GM23248 (cell line): ENCODE measurements around the gene PPFIA2. TPM values are rescaled to one million over a fixed set of nuclear protein-coding genes. Genes with fewer than 3 reads are reported as not detected.

Source experiments
- DNase-seq: peaks from one replicate; pipeline ENCODE4 v3.0.0-alpha.2; 2015
- H2AFZ ChIP-seq: fragments of 200-600 bp; sonication (generic); 2 replicates; pipeline ENCODE4 v1.6.1; 2016; ENCODE audit warnings: antibody characterized with exemption
- H3F3A ChIP-seq: fragments of 200-600 bp; sonication (generic); 2 replicates; pipeline ENCODE4 v1.6.1; 2016; ENCODE audit warnings: mild to moderate bottlenecking, antibody characterized with exemption, mixed run types; ENCODE audit not compliant: insufficient read depth
- H3K27ac ChIP-seq: fragments of 200-600 bp; sonication (generic); 2 replicates; pipeline ENCODE4 v1.5.1; 2016; ENCODE audit warnings: mild to moderate bottlenecking
- H3K27me3 ChIP-seq: fragments of 200-600 bp; sonication (generic); replicated peaks from 2 replicates; pipeline ENCODE4 v1.6.1; 2016; ENCODE audit warnings: mild to moderate bottlenecking; ENCODE audit not compliant: insufficient read depth
- H3K36me3 ChIP-seq: fragments of 200-600 bp; sonication (generic); 2 replicates; pipeline ENCODE4 v1.6.1; 2016; ENCODE audit warnings: low read depth, mild to moderate bottlenecking
- H3K4me1 ChIP-seq: fragments of 200-600 bp; sonication (generic); 2 replicates; pipeline ENCODE4 v1.6.1; 2016; ENCODE audit warnings: mild to moderate bottlenecking; ENCODE audit not compliant: insufficient read depth
- H3K4me2 ChIP-seq: fragments of 200-600 bp; sonication (generic); one replicate; pipeline ENCODE4 v1.6.1; 2016; ENCODE audit warnings: mild to moderate bottlenecking; ENCODE audit not compliant: unreplicated experiment
- H3K4me3 ChIP-seq: fragments of 200-600 bp; sonication (generic); 2 replicates; pipeline ENCODE4 v1.5.1; 2016; ENCODE audit warnings: mild to moderate bottlenecking
- H3K79me2 ChIP-seq: fragments of 200-600 bp; sonication (generic); 2 replicates; pipeline ENCODE4 v1.6.1; 2016; ENCODE audit warnings: mild to moderate bottlenecking; ENCODE audit not compliant: insufficient read depth
- H3K9ac ChIP-seq: fragments of 200-600 bp; sonication (generic); 2 replicates; pipeline ENCODE4 v1.6.1; 2016; ENCODE audit warnings: mild to moderate bottlenecking
- H3K9me2 ChIP-seq: fragments of 200-600 bp; sonication (generic); 2 replicates; pipeline ENCODE4 v1.6.1; 2016; ENCODE audit warnings: mixed run types, mild to moderate bottlenecking, moderate library complexity; ENCODE audit not compliant: insufficient read depth
- H3K9me3 ChIP-seq: fragments of 200-600 bp; sonication (generic); one replicate; pipeline ENCODE4 v1.6.1; 2017; ENCODE audit warnings: low read depth
- H4K20me1 ChIP-seq: fragments of 200-600 bp; sonication (generic); 2 replicates; pipeline ENCODE4 v1.6.0; 2016; ENCODE audit not compliant: insufficient read depth
- EZH2 ChIP-seq: fragments of 200-600 bp; sonication (generic); IDR thresholded peaks from 2 replicates; pipeline ENCODE4 v1.6.1; 2018; ENCODE audit warnings: antibody characterized with exemption, mild to moderate bottlenecking; ENCODE audit not compliant: insufficient read depth, poor library complexity, severe bottlenecking
- EZH2phosphoT487 ChIP-seq: fragments of 200-600 bp; sonication (generic); IDR thresholded peaks from 2 replicates; pipeline ENCODE4 v1.6.1; 2018; ENCODE audit warnings: antibody characterized with exemption, moderate library complexity, mild to moderate bottlenecking, low read depth; ENCODE audit not compliant: insufficient read depth
- WGBS, 2 experiments: methylation state at CpG; one replicate each; pipeline ENCODE4 v1.1.6; 2015 to 2017; ENCODE audit warnings: low lambda C conversion rate in 2 of 2, low coverage in 1 of 2; ENCODE audit errors: missing lambda C conversion rate in 2 of 2; 5-methylcytosine and 5-hydroxymethylcytosine counted together
- in situ Hi-C: fragments of 300-500 bp; cut with MboI; formaldehyde crosslinking; loops from 2 replicates; pipeline ENCODE4 v1.15.0; 2020
- polyA plus RNA-seq: library from polyadenylated mRNA; unstranded; fragments of >200 nt; fragmentation: Nextera tagmentation; extraction: Ambion mirVana; gene quantifications from 2 replicates; pipeline ENCODE4 v1.2.1, GENCODE V29; 2016
- total RNA-seq: library from RNA; depleted of rRNA; stranded (reverse); fragments of >200 nt; shearing (Covaris generic); gene quantifications from 2 replicates; pipeline ENCODE4 v1.2.3, GENCODE V29; 2014

Gene PPFIA2
- total and polyA plus RNA-seq, 2 experiments from 2014 or later = not detected

GRCh38 chr12:81386101-81386500, 373.0 kb downstream of the PPFIA2 start:
- Histone ChIP-seq H3K36me3 (no peaks in the 10 kb centered on the region), H3K9ac (no peak overlapping the region), H3K9me3 (no peaks in the 10 kb centered on the region), H2AFZ (no peak overlapping the region), H3K27ac (no peak overlapping the region), H3K4me1 (no peaks in the 10 kb centered on the region), H3K4me2 (no peak overlapping the region), H3K4me3 (no peak overlapping the region), H3K27me3 (no peaks in the 10 kb centered on the region), H3K79me2 (no peaks in the 10 kb centered on the region), H4K20me1 (no peaks in the 10 kb centered on the region), H3K9me2 (no peaks in the 10 kb centered on the region), H3F3A (no peaks in the 10 kb centered on the region)
- in situ Hi-C loops = no loop called here
- WGBS, 2 experiments = 92 to 100% methylated on average over 1 of the region's 1 CpG
- DNase-seq = no peak
- TF ChIP-seq EZH2 = no peak
- no peak for TF ChIP-seq EZH2phosphoT487

GRCh38 chr12:81381951-81382350, 377.2 kb downstream of the PPFIA2 start:
- Histone ChIP-seq H3K9me2 (no peaks in the 10 kb centered on the region), H3K9me3 (no peaks in the 10 kb centered on the region), H4K20me1 (no peaks in the 10 kb centered on the region), H3K4me3 (no peak overlapping the region), H3F3A (no peaks in the 10 kb centered on the region), H3K36me3 (no peaks in the 10 kb centered on the region), H3K27ac (no peak overlapping the region), H3K79me2 (no peaks in the 10 kb centered on the region), H3K4me1 (no peaks in the 10 kb centered on the region), H3K27me3 (no peaks in the 10 kb centered on the region), H3K9ac (no peak overlapping the region), H2AFZ (no peak overlapping the region), H3K4me2 (no peak overlapping the region)
- in situ Hi-C loops = no loop called here
- DNase-seq = no peak
- TF ChIP-seq EZH2phosphoT487 (no peak), EZH2 (no peak)
- 63 to 68% methylated on average over 1 of the region's 1 CpG for WGBS, 2 experiments

GRCh38 chr12:81378601-81379285, 380.4 kb downstream of the PPFIA2 start:
- no peak for TF ChIP-seq EZH2
- no peak for TF ChIP-seq EZH2phosphoT487
- H2AFZ ChIP-seq = no peak overlapping the region
- H3K27me3 ChIP-seq = no peaks in the 10 kb centered on the region
- no peak overlapping the region for H3K27ac ChIP-seq
- no peaks in the 10 kb centered on the region for H3F3A ChIP-seq
- no peak for DNase-seq
- no peaks in the 10 kb centered on the region for H3K9me3 ChIP-seq
- no peaks in the 10 kb centered on the region for H3K9me2 ChIP-seq
- H4K20me1 ChIP-seq = no peaks in the 10 kb centered on the region
- no peak overlapping the region for H3K9ac ChIP-seq
- no peaks in the 10 kb centered on the region for H3K79me2 ChIP-seq
- H3K4me1 ChIP-seq = no peaks in the 10 kb centered on the region
- in situ Hi-C loops = no loop called here
- H3K4me3 ChIP-seq = no peak overlapping the region
- no peaks in the 10 kb centered on the region for H3K36me3 ChIP-seq
- H3K4me2 ChIP-seq = no peak overlapping the region
- WGBS, 2 experiments = 66 to 71% methylated on average over 4 of the region's 4 CpGs

GRCh38 chr12:81377771-81378170, 381.4 kb downstream of the PPFIA2 start:
- no peaks in the 10 kb centered on the region for H3F3A ChIP-seq
- no peak overlapping the region for H3K27ac ChIP-seq
- H3K4me2 ChIP-seq = no peak overlapping the region
- in situ Hi-C loops = no loop called here
- DNase-seq = no peak
- 82 to 89% methylated on average over 4 of the region's 4 CpGs for WGBS, 2 experiments
- H3K79me2 ChIP-seq = no peaks in the 10 kb centered on the region
- H2AFZ ChIP-seq = no peak overlapping the region
- no peaks in the 10 kb centered on the region for H3K9me2 ChIP-seq
- H3K9me3 ChIP-seq = no peaks in the 10 kb centered on the region
- no peaks in the 10 kb centered on the region for H3K4me1 ChIP-seq
- H3K36me3 ChIP-seq = no peaks in the 10 kb centered on the region
- no peaks in the 10 kb centered on the region for H3K27me3 ChIP-seq
- H3K9ac ChIP-seq = no peak overlapping the region
- no peak for TF ChIP-seq EZH2phosphoT487
- TF ChIP-seq EZH2 = no peak
- no peaks in the 10 kb centered on the region for H4K20me1 ChIP-seq
- no peak overlapping the region for H3K4me3 ChIP-seq
